Stimulated activated naive CD8-positive, alpha-beta T cell treated with anti-CD3 and anti-CD28 coated beads, Interleukin-15, Interleukin-2, amounts not matched to agents 100 U/mL and 50 U/mL, for 24 hours (primary cell): ENCODE results near the gene ZNF831.

ENCODE experiments used
- ATAC-seq: fragments of 150-1000 bp; cut with Tn5 transposase; one replicate; pipeline ENCODE4 v1.10.0; 2021
- DNase-seq: peaks from one replicate; pipeline ENCODE4 v3.0.0; 2021

Gene ZNF831

DNA sequence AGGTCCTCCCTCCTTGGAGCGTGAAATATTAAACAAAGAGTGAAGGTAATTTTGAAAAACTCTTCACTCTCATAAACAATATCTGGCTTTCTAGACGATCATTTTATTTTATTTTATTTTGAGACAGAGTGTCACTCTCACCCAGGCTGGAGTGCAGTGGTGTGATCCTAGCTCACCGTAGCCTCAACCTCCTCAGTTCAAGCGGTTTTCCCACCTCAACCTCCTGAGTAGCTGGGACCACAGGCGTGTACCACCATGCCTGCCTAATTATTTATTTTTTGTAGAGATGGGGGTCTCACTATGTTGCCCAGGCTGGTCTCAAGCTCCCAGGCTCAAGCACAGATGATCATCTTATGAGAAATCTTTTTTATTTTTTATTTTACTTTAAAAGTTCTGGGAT, 16.4 kb downstream of the ZNF831 start:
- ATAC-seq (no peak), DNase-seq (no peak)

DNA sequence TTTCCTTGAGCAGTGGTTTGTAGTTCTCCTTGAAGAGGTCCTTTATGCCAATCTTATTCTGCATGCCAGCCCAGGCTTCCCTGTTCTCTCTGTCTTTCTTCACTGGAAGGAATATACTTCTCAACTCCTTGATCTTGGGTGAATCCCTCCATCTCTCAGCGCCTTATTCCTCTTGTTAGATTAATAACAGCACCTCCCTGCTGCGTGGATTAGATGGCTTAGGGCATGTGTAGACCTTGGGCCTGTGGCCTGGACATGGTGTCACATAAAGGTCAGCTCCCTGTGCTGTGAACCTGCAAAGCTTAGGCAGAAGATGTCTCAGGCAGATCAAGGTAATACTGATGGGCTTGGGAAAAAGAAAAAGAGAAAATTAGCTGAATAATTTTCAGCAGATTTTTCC, 18.3 kb downstream of the ZNF831 start:
- ATAC-seq = no peak

DNA sequence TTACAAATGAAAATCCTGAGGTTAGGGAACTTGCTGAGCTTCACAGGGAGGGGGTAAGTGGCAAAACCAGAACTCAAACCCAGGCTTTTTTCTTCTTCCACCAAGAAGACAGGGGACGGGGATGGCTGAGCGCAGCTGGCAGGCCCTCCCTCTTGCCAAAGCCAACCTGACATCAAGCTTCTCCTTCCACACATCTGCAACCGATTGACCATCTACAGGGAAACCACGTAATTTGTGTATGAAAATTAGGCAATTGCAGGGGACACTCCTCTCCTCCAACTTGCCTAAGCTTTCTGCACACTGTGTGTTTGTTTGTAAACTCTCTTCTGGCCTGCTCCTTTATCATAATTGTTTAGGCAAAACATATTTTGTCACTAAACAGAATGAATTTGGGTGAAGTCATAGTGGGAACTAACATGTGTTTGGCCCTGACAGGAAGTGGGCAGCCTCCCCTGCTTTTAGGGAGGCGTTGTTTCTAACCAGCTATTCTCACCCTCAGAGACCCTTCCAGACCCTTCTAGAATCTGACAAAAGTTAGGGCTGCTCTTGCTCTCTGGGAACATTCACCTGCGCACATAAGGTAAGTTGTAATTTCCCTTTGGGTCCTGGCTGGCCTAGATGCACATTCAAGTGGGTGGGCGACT, 18.9 kb downstream of the ZNF831 start:
- DNase-seq (no peak), ATAC-seq (no peak)

More for the DNA sequence above, 18.3 kb downstream of the ZNF831 start:
- no peak for DNase-seq

DNA sequence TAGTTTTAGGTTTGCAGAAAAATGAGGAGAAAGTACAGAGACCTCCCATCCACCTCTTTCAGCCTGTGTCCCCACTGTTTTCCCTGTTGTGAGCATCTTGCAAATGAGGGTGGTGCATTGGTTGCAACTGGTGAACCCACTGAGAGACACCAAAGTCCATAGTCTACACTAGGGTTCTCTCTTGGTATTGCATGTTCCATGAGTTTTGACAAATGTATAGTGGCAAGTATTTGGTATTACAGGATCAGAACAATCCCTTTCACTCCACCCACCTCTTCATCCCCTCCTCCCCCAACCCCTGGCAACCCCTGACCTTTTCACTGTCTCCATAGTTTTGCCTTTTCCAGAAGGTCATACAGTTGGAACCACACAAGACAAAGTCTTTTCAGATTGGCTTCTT, 20.1 kb downstream of the ZNF831 start:
- ATAC-seq (no peak), DNase-seq (no peak)

DNA sequence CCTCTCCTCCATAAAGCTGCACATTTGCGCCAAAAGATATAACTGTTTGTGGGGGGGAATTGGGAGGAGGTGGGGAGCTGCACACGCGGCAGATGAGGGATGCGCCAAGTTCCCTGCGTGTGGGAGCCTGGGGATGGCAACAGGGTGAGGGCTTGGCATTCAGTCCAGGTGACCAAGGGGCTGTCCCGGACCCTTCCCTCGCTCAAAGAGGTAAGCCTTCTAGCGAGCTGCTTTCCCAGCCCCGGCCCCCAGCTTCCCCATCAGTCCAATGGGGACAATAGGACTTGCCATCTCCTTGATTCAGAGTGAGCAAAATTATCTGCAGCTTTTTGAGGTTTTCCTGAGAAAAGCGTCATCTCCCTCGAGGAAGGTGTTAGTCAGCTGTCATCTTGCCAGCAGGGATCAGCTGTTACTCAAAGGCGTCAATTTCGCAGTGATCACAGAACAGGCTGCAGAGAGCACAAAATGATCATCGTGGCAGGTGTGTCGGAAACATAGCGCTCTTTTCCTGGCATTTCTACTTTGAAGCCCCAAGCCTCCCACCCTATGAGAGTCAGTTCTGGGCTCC, 21.3 kb downstream of the ZNF831 start:
- no peak for ATAC-seq
- DNase-seq = no peak

DNA sequence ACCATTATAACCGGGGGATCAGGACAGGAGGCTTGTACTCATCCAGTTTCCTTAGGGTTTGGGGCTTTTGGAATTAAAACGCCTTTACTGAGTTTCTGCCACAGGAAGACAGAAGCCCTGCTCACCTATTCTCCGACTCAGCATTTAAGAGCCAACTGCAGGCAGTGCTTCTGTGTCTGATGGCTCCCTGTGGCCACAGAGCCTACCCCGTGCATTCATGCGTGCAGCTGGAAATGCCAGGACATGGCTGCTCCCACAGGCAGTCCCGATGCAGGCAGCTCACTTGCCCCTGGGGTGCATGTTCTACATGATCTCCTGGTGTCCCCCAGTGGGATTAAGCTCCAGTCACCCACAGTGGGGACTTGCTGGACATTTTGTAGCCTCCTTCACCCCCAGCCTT, 22.2 kb downstream of the ZNF831 start:
- DNase-seq (no peak), ATAC-seq (no peak)

DNA sequence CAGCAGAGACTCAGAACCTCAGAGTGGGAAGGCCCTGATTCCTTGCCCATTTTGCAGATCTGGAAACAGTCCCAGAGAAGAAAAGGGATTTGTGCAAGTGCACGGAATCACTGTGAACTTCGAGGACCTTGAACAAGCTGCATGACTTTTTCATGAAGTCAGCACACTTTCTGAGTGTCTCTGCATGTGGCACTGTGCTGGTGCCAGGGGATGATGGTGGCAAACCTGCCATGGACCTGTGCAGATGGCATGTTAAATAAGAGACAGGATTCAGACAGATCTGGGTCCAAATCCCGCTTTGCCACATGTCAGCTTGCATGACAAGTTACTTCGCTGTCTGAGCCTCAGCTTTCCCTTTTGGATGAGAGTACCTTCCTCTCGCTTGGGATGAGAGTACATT, 26.8 kb downstream of the ZNF831 start:
- DNase-seq (no peak), ATAC-seq (no peak)

DNA sequence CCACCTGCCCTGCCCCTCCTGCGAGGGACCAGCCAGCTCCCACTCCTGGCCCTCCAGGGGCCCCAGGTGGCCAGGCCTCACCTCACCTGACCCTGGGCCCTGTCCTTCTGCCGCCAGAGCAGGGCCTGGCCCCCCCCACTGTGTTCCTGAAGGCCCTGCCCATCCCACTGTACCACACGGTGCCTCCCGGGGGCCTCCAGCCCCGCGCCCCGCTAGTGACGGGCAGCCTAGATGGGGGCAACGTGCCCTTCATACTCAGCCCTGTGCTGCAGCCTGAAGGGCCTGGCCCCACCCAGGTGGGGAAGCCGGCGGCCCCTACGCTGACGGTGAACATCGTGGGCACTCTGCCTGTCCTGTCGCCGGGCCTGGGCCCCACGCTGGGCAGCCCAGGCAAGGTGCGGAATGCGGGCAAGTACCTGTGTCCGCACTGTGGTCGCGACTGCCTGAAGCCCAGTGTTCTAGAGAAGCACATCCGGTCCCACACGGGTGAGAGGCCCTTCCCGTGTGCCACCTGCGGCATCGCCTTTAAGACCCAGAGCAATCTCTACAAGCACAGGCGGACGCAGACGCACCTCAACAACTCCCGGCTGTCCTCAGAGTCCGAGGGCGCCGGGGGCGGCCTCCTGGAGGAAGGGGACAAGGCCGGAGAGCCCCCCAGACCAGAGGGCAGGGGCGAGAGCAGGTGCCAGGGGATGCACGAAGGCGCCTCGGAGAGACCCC, 27.6 kb downstream of the ZNF831 start:
- peak; percentile 28 for ATAC-seq
- DNase-seq = no peak

DNA sequence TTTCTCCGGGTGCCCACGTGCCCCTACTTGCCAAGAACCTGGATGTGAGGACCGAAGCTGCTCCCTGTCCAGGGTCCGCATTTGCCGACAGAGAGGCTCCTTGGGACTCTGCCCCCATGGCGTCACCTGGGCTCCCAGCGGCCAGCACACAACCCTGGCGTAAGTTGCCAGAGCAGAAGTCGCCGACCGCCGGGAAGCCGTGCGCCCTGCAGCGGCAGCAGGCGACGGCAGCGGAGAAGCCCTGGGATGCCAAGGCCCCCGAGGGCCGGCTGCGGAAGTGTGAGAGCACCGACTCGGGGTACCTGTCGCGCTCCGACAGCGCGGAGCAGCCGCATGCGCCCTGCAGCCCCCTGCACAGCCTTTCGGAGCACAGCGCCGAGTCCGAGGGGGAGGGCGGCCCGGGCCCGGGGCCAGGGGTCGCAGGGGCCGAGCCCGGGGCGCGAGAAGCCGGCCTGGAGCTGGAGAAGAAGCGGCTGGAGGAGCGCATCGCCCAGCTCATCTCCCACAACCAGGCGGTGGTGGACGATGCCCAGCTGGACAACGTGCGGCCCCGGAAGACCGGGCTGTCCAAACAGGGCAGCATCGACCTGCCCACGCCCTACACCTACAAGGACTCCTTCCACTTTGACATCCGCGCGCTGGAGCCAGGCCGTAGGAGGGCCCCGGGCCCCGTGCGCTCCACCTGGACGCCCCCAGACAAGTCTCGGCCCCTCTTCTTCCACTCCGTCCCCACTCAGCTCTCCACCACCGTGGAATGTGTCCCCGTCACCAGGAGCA, 28.3 kb downstream of the ZNF831 start:
- no peak for ATAC-seq
- DNase-seq = no peak

DNA sequence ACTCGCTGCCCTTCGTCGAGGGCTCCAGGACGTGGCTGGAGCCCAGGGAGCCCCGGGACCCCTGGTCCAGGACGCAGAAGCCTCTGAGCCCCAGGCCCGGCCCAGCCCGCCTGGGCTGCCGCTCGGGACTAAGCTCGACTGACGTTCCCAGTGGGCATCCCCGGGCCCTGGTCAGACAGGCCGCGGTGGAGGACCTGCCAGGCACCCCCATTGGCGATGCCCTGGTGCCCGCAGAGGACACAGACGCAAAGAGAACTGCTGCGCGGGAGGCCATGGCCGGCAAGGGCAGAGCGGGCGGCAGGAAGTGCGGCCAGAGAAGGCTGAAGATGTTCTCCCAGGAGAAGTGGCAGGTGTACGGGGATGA, 28.9 kb downstream of the ZNF831 start:
- no peak for DNase-seq
- no peak for ATAC-seq

DNA sequence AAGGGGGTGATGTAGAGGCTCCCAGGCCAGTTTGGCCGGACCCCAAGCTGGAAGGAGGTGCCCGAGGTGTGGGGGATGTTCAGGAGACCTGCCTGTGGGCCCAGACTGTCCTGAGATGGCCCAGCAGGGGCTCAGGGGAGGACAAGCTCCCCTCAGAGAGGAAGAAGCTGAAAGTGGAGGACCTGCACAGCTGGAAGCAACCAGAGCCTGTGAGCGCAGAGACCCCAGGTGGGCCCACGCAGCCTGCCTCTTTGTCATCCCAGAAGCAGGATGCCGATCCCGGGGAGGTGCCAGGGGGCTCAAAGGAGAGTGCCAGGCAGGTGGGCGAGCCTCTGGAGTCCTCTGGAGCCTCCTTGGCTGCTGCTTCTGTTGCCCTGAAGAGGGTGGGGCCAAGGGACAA, 29.7 kb downstream of the ZNF831 start:
- ATAC-seq (no peak), DNase-seq (no peak)

DNA sequence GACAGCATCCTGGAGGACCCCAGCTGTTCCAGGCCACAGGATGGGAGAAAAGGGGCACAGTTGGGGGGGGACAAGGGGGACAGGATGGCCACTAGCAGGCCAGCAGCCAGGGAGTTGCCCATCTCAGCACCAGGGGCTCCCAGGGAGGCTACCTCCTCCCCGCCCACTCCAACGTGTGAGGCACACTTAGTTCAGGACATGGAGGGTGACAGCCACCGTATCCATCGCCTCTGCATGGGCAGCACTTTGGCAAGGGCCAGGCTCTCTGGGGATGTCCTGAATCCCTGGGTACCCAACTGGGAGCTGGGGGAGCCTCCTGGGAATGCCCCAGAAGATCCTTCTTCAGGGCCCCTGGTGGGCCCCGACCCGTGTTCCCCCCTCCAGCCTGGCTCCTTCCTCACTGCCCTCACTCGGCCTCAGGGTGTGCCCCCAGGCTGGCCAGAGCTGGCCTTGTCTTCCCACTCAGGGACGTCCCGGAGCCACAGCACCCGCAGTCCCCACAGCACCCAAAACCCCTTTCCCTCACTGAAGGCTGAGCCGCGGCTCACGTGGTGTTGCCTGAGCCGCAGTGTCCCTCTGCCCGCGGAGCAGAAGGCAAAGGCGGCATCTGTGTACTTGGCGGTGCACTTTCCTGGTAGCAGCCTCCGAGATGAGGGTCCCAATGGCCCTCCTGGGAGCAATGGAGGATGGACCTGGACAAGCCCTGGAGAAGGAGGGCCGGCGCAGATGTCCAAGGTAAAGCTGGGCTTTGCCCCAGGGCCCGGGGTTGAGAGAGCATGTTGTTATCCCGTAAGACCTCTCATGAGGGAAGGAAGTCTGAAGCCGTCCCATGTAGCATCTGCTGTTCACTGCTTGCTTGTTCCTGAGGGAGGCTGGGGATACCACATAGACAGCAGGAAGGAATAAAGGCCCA, 30.7 kb downstream of the ZNF831 start:
- DNase-seq (no peak), ATAC-seq (peak; percentile 12)

DNA sequence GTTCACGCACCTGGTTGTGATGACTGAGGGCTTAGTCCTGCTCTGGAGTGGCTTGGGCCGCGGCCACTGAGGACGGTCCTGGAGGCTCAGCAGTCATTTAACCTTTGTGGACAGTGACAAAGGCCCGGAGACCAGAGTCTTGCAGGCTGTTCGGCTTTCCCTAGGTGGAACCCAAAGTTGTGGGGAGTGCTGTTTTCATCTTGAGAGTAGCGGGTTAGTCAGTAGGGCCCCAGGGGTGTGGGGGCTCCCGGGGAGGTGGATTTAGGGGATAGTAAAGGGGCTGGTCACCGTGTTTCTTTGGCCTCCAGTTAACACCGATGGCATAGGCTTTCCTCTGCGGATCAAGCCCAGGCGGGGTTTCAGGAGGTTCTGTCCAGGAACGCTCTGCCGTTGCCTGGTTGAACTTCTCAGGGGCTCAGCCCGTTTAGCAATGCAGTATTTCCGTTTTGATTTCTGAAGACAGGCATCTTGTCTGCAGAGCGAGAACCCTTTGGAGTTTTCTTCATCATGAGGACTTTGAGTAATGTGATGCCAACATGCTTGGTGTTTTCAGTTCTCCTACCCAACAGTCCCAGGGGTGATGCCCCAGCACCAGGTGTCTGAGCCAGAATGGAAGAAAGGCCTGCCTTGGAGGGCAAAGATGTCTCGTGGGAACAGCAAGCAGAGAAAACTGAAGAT, 31.8 kb downstream of the ZNF831 start:
- no peak for ATAC-seq
- DNase-seq = no peak

DNA sequence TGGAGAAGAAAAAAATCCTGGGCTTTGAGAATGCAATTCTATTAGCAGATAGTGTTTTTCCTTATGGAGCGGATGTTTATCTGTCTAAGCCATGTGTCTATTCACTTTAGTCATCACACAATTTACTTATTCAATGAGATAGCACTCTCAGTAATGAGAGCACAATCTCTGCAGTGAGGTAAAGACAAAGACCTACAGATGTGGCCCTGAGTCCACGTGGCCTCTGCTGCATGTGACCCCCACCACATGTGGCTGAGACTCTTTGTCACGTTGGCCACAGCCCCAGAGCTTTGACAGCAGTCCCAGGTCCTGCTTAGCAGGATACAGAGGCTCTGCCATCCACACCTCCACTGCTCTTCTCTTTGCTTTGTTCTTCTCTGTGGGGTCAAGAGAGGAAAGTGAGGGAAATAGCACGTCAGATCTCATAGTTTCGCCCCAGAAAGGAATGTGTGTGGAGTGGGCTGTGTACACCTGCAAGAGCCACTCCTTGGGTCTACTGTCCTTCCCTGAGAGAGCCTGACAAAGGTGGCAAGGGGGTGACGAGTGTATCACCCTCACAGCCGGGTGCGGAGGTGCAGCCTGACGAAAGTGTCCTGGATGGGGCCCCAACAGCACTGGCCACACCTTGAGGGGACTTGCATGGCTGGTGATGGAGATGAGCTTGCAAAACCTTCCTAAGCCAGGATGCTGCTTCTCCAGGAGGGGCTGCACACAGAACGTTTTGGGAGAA, 40.7 kb downstream of the ZNF831 start:
- no peak for ATAC-seq
- no peak for DNase-seq

DNA sequence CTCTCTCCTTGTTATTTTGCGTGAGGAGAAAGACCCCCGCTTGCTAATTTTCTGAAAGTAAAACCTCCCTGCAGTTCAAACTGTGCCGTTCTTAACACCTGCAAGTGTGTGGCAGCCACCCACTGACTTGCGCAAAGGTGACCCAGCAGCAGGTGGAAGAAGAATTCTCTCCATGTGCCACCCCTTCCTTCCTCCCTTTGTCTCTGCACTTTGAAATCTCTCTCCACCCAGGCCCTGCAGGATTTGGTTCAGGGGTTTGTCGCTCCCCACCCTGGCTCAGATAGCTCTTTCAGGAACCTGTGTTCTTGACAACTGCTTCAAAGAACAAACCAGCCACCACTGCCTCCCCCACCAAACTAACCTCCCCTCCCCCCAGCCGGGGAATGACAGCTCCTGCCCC, 41.4 kb downstream of the ZNF831 start:
- ATAC-seq = no peak
- DNase-seq = no peak

DNA sequence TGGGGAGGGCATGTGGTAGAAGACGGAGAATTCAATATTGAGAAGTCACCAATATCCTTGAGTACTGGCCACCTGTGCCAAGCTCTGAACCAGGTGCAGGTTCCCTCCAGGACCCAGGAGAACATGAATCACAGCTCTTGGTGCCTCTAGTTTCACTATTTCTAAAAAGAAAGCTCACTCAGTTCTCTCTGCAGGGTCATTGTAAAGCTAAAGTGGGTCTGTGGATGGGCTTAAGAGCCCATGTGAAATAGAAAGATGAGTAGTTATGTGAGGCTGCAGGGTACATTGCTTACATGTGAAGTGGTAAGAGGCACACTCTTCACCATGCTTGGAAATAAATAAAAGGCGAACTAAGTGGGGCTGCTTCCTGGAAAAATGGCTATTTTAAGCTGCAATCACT, 43.6 kb downstream of the ZNF831 start:
- ATAC-seq = peak; percentile 56
- DNase-seq = no peak

DNA sequence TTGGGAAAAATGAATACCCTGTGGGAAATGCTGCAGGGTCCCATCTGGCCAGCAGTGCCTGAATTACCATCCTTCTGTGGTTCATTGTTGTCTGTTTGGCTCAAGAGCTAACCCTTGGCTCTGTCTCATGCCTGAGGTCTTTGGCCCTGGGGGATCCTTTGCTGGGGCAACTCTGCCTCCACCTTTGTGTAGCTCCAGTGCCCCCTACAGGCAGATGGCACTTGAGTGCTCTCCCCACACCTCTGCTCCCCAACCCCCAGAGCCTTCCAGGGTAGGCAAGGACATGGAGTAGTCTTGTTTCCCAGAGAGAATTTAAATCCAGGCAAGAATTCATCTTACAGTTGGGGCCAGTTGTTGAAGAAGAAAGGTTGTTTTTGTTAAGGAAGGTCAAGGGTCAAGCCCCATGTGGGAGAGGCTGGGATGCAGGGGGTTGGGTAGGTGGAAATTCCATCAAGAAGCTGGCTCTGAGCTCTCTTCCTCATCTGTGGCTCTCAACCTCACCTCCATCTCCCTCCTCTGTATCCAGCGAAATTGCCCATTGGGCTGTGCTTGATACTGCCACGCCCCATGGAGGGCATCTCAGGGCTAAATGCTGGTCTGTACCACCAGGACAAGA, 44.2 kb downstream of the ZNF831 start:
- ATAC-seq (peak; percentile 94), DNase-seq (peak; percentile 88)

DNA sequence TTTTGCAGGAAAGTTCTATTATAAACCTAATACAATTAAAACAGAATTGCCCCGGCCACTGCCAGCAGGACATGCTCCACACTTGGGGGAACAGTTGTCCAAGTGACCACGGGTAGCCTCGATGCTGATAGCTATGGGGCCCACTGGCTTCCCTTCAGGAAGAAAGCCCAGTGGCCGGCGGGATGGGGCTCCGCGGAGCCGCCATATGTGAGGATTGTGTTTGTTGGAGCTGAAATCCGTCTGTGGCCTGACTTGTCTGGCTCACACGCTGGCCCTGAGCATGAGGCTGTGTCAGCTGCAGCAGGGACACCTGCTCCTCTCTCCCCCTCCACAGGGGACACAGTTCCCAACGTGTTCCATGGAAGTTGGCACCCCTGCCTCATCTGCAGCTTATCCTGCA, 46.6 kb downstream of the ZNF831 start:
- no peak for ATAC-seq
- no peak for DNase-seq

DNA sequence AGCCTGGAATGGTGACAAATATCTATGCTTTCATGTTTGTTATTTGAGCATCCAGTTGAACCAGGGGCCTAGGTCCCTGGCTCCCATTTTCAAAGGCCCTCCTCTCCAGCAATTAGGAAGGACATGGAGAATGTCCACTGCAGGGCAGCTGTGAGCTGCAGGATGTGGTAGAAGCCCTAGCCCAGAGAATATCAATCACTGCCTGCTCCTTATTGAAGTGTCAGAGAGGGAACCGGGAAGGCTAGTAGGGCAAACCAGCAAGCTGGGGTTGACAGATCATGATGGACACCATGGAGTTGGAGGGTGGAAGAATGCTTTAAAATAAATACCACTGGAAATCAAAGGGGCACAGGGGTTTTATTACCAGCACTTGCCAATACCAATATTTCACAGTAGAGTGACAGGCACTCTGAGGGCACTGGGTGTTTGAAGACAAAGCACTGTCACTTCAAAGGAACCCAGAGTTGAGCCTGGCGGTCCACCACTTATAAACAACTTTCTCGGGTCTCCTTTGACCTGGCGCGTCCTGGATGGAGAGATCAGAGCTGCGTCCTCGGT, 47.7 kb downstream of the ZNF831 start:
- ATAC-seq (no peak), DNase-seq (no peak)

DNA sequence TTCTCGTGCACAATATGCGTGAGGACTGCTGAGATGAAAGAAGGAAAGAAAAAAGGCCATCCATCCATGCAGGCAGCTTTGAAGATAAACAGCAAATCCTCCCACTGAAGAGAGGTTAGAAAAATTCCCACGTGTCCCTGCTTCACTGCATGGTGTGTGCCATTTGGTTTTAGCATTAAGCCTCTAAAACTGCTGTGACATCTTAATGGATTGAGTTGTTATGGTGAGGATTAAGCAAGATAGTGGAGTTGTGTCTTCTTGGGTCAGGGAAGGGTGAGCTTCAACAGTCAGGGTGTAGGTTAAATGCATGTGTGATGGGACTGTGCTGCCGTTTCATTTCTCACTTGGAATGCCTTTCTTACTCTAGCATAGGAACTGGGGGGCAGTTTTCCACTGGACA, 50.5 kb downstream of the ZNF831 start:
- no peak for ATAC-seq
- no peak for DNase-seq
